Neural crest cell (in vitro differentiated cells): ENCODE results near the gene PIK3R6. TPM values are rescaled to one million over a fixed set of nuclear protein-coding genes. Genes with fewer than 3 reads are reported as not detected.

ENCODE experiments used
- DNase-seq: peaks from one replicate; pipeline ENCODE4 v3.0.0; 2021; ENCODE audit warnings: low read depth, mixed read lengths, low spot score
- H3K27ac Mint-ChIP-seq: one replicate; pipeline ENCODE4 v1.8.0; 2021; ENCODE audit warnings: mild to moderate bottlenecking, mixed read lengths; ENCODE audit not compliant: unreplicated experiment
- H3K27me3 Mint-ChIP-seq: 2 replicates; pipeline ENCODE4 v1.8.0; 2021; ENCODE audit warnings: low read depth, mild to moderate bottlenecking, mixed read lengths
- H3K36me3 Mint-ChIP-seq: 2 replicates; pipeline ENCODE4 v1.8.0; 2021; ENCODE audit warnings: low read depth, mild to moderate bottlenecking, mixed read lengths
- H3K4me1 Mint-ChIP-seq: 2 replicates; pipeline ENCODE4 v1.8.0; 2021; ENCODE audit warnings: mixed read lengths
- H3K4me3 Mint-ChIP-seq: one replicate; pipeline ENCODE4 v1.8.0; 2021; ENCODE audit warnings: mild to moderate bottlenecking, mixed read lengths
- H3K9me3 Mint-ChIP-seq: 2 replicates; pipeline ENCODE4 v1.8.0; 2021; ENCODE audit warnings: mixed read lengths
- CTCF ChIP-seq: fragments of 200-600 bp; sonication (generic); conservative IDR thresholded peaks from 2 replicates; pipeline ENCODE4 v1.5.0; 2021; ENCODE audit warnings: antibody characterized with exemption, mild to moderate bottlenecking
- total RNA-seq: library from RNA; stranded (reverse); gene quantifications from 2 replicates; pipeline ENCODE4 v1.2.1, GENCODE V29; 2021

The PIK3R6 gene
- total RNA-seq, 1 donor from 2014 or later = not detected

GRCh38 chr17:8837563-8838075 lies 29.9 kb downstream of the PIK3R6 start:
- no peak for DNase-seq
- no peak overlapping the region for H3K27ac Mint-ChIP-seq
- no peak overlapping the region for H3K4me3 Mint-ChIP-seq
- no peak for TF ChIP-seq CTCF
- H3K4me1 Mint-ChIP-seq = peaks cover 6% of the 10 kb centered on the region
- H3K36me3 Mint-ChIP-seq = no peaks in the 10 kb centered on the region
- no peaks in the 10 kb centered on the region for H3K27me3 Mint-ChIP-seq
- peaks cover 3% of the 10 kb centered on the region for H3K9me3 Mint-ChIP-seq

GRCh38 chr17:8836821-8837562 lies 30.5 kb downstream of the PIK3R6 start:
- H3K27me3 Mint-ChIP-seq = no peaks in the 10 kb centered on the region
- TF ChIP-seq CTCF = no peak
- H3K9me3 Mint-ChIP-seq = peaks cover 3% of the 10 kb centered on the region
- no peaks in the 10 kb centered on the region for H3K36me3 Mint-ChIP-seq
- H3K4me1 Mint-ChIP-seq = peaks cover 6% of the 10 kb centered on the region
- H3K4me3 Mint-ChIP-seq = no peak overlapping the region
- DNase-seq = no peak
- H3K27ac Mint-ChIP-seq = no peak overlapping the region

- Mint-ChIP-seq H3K4me1 (peaks cover 6% of the 10 kb centered on the region), H3K27me3 (no peaks in the 10 kb centered on the region), H3K9me3 (no peaks in the 10 kb centered on the region), H3K27ac (no peak overlapping the region), H3K4me3 (no peak overlapping the region), H3K36me3 (no peaks in the 10 kb centered on the region)
- DNase-seq = no peak
- no peak for TF ChIP-seq CTCF
Observed at GRCh38 chr17:8835631-8836364, 31.7 kb downstream of the PIK3R6 start.

- DNase-seq = no peak
- H3K4me3 Mint-ChIP-seq = no peak overlapping the region
- H3K36me3 Mint-ChIP-seq = no peaks in the 10 kb centered on the region
- H3K4me1 Mint-ChIP-seq = peaks cover 6% of the 10 kb centered on the region
- no peaks in the 10 kb centered on the region for H3K27me3 Mint-ChIP-seq
- TF ChIP-seq CTCF = no peak
- no peaks in the 10 kb centered on the region for H3K9me3 Mint-ChIP-seq
- H3K27ac Mint-ChIP-seq = no peak overlapping the region
Observed at GRCh38 chr17:8835106-8835505, 32.4 kb downstream of the PIK3R6 start.

GRCh38 chr17:8832711-8833352 lies 34.6 kb downstream of the PIK3R6 start:
- peak; percentile 52 for DNase-seq
- Mint-ChIP-seq H3K27me3 (no peaks in the 10 kb centered on the region), H3K27ac (no peak overlapping the region), H3K9me3 (no peaks in the 10 kb centered on the region), H3K4me3 (no peak overlapping the region), H3K36me3 (no peaks in the 10 kb centered on the region), H3K4me1 (peaks cover 6% of the 10 kb centered on the region)
- TF ChIP-seq CTCF = peak; percentile 61
